ENCODE data around the gene CTPS1. TPM values are rescaled to one million over a fixed set of nuclear protein-coding genes. Genes with fewer than 3 reads are reported as not detected.

CTPS1 gene
- total and polyA plus RNA-seq, 2 donors from 2014 or later = 8.8 to 23.8 TPM

DNA sequence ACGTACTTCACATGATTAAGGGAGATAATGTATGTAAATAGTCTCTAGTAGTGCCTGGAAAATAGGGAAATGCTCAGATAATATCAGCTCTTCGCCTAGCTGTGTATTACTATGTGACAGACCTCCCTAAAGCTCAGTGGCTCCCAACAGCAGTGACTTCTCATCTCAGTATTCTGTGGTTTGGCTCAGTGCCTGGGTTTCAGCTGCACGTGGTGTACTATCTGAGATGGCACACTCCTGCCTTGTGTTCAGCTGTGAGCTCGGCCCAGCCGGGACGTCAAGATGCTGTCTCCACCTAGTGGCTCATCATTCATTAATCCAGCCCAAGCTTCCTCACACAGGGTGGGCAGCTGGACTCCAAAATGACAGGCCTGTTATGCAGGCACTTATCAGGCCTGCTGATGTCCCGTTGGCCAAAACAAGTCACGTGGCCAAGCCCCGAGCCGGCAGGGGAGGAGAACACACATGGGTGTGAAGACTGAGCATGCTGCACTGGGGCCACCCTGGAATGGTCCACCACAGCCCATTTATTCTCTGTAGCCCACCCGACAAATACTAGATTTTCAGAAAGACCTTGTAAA, 24.2 kb downstream of the CTPS1 start:
- TF ChIP-seq, protein P1, sequence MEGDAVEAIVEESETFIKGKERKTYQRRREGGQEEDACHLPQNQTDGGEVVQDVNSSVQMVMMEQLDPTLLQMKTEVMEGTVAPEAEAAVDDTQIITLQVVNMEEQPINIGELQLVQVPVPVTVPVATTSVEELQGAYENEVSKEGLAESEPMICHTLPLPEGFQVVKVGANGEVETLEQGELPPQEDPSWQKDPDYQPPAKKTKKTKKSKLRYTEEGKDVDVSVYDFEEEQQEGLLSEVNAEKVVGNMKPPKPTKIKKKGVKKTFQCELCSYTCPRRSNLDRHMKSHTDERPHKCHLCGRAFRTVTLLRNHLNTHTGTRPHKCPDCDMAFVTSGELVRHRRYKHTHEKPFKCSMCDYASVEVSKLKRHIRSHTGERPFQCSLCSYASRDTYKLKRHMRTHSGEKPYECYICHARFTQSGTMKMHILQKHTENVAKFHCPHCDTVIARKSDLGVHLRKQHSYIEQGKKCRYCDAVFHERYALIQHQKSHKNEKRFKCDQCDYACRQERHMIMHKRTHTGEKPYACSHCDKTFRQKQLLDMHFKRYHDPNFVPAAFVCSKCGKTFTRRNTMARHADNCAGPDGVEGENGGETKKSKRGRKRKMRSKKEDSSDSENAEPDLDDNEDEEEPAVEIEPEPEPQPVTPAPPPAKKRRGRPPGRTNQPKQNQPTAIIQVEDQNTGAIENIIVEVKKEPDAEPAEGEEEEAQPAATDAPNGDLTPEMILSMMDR (IDR thresholded peaks at IDR 0.05; ENCODE audit: borderline replicate concordance, extremely low read depth, insufficient read depth) = peak; percentile 63
- intact Hi-C loops (cut with DNase I) = no loop called here
- DNase-seq = peak; percentile 69 to 97 (median 81)
- Histone ChIP-seq H3K27ac (ENCODE audit: low read depth in 2 of 2, low read length in 2 of 2) (no peak overlapping the region), H3K36me3 (ENCODE audit: control insufficient read depth in 2 of 3, insufficient read depth in 3 of 3, low read length in 3 of 3) (peaks cover 0 to 41% (median 23%) of the 10 kb centered on the region in 3 donors), H3K4me3 (ENCODE audit: low read length in 3 of 3) (no peak overlapping the region), H3K9me3 (ENCODE audit: control insufficient read depth in 2 of 3, insufficient read depth in 1 of 3, low read length in 3 of 3) (no peaks in the 10 kb centered on the region), H3K4me1 (ENCODE audit: control insufficient read depth in 2 of 3, insufficient read depth in 2 of 3, low read depth in 1 of 3, low read length in 3 of 3) (peaks cover 0 to 9% (median 4%) of the 10 kb centered on the region in 3 donors), H3K9ac (ENCODE audit: low read length in 3 of 3) (no peak overlapping the region), H3K27me3 (ENCODE audit: control insufficient read depth, insufficient read depth, low read length) (no peaks in the 10 kb centered on the region)
- FAIRE-seq = no peak

DNA sequence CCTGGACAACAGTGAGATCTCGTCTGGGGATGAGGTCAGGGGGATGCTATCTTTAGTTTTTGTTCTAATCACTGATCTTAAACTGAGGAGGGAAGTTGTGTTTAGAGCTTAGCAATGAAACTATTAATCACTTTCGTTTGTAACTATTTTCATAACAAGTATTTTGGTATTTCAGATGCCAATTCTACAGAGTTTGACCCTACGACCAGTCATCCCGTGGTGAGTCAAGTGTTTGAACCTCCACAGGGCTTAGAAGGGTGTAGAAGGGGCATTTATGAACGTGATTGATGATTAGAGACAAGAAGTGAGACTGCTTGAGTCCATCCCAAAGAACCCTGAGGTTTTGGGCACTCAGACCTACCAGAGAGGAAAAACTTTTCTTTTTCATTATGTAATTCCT, 26.4 kb downstream of the CTPS1 start:
- intact Hi-C loops (cut with DNase I) = no loop called here
- Histone ChIP-seq H3K27ac (ENCODE audit: low read depth in 2 of 2, low read length in 2 of 2) (no peak overlapping the region), H3K4me3 (ENCODE audit: low read length in 3 of 3) (no peak overlapping the region), H3K9me3 (ENCODE audit: control insufficient read depth in 2 of 3, insufficient read depth in 1 of 3, low read length in 3 of 3) (no peaks in the 10 kb centered on the region), H3K36me3 (ENCODE audit: control insufficient read depth in 2 of 3, insufficient read depth in 3 of 3, low read length in 3 of 3) (peaks cover 0 to 45% (median 29%) of the 10 kb centered on the region in 3 donors), H3K27me3 (ENCODE audit: control insufficient read depth, insufficient read depth, low read length) (no peaks in the 10 kb centered on the region), H3K9ac (ENCODE audit: low read length in 3 of 3) (no peak overlapping the region), H3K4me1 (ENCODE audit: control insufficient read depth in 2 of 3, insufficient read depth in 2 of 3, low read depth in 1 of 3, low read length in 3 of 3) (peaks cover 0 to 9% (median 4%) of the 10 kb centered on the region in 3 donors)
- TF ChIP-seq, protein P1 (IDR thresholded peaks at IDR 0.05; ENCODE audit: borderline replicate concordance, extremely low read depth, insufficient read depth) = no peak
- DNase-seq = no peak
- FAIRE-seq = no peak

DNA sequence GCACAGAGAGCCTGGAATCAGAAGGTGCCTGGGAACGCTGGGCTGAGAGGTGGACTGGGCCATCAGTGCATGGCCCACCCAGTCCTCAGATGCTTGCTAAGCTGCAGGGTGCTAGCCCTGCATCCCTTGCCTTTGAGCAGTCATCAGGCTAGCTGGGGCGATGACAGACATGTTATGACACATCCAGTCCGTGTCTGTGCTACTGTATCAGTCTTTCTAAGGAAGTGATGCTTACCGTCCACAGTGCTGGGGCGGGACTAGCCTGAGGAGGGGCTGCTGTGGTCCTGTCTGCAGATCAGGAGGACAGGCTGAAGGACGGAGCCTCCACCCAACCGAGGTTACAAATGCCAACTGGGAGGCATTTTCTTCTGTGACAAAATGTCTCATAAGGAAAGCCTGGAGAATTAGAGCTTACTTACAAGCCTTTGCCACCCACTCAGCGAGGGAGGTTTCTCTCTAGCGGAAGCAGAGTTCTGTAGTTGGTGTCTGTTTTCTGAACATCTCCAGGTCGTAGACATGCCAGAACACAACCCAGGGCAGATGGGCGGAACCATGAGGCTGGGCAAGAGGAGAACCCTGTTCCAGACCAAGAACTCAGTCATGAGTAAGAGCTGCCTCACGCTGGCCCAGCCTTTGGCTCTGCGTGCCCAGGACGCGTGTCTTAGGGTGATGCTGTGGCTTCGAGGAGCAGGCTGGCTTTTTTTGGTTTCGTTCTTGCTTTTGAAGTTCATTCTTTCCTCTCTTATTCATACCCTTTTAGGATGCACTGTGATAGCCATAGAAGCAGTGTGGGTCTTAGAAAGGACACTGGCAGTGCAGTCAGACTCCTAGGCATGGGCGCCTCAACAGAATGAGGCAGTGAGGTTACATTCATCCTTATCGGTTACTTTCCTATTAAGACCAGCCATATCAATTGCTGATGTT, 27.7 kb downstream of the CTPS1 start:
- Histone ChIP-seq H3K27ac (ENCODE audit: low read depth in 2 of 2, low read length in 2 of 2) (no peak overlapping the region), H3K36me3 (ENCODE audit: control insufficient read depth in 2 of 3, insufficient read depth in 3 of 3, low read length in 3 of 3) (peaks cover 0 to 44% (median 33%) of the 10 kb centered on the region in 3 donors), H3K4me1 (ENCODE audit: control insufficient read depth in 2 of 3, insufficient read depth in 2 of 3, low read depth in 1 of 3, low read length in 3 of 3) (peaks cover 0 to 9% (median 4%) of the 10 kb centered on the region in 3 donors), H3K4me3 (ENCODE audit: low read length in 3 of 3) (no peak overlapping the region), H3K9me3 (ENCODE audit: control insufficient read depth in 2 of 3, insufficient read depth in 1 of 3, low read length in 3 of 3) (no peaks in the 10 kb centered on the region), H3K27me3 (ENCODE audit: control insufficient read depth, insufficient read depth, low read length) (no peaks in the 10 kb centered on the region), H3K9ac (ENCODE audit: low read length in 3 of 3) (no peak overlapping the region)
- intact Hi-C loops (cut with DNase I) = no loop called here
- FAIRE-seq (no peak), DNase-seq (no peak)
- TF ChIP-seq, protein P1 (IDR thresholded peaks at IDR 0.05; ENCODE audit: borderline replicate concordance, extremely low read depth, insufficient read depth) = no peak

All from kidney (tissue), 14 donors.